Activated naive CD8-positive, alpha-beta T cell treated with anti-CD3 and anti-CD28 coated beads, Interleukin-2, amount 50 U/mL, for 24 hours (primary cell): Measurements from ENCODE around the gene P2RX2.

ENCODE experiments used
- ATAC-seq: fragments of 150-1000 bp; cut with Tn5 transposase; one replicate; pipeline ENCODE4 v1.10.0; 2021
- DNase-seq: peaks from one replicate; pipeline ENCODE4 v3.0.0; 2021
- H3K27ac Mint-ChIP-seq: one replicate; pipeline ENCODE4 v1.8.0; 2021; ENCODE audit warnings: mild to moderate bottlenecking, mixed read lengths
- H3K27me3 Mint-ChIP-seq: one replicate; pipeline ENCODE4 v1.8.0; 2021; ENCODE audit warnings: mixed read lengths
- H3K36me3 Mint-ChIP-seq: one replicate; pipeline ENCODE4 v1.8.0; 2021; ENCODE audit warnings: low read depth, mixed read lengths
- H3K4me1 Mint-ChIP-seq: one replicate; pipeline ENCODE4 v1.8.0; 2021; ENCODE audit warnings: mixed read lengths
- H3K4me3 Mint-ChIP-seq: one replicate; pipeline ENCODE4 v1.8.0; 2021; ENCODE audit warnings: mild to moderate bottlenecking, moderate library complexity, mixed read lengths
- H3K9me3 Mint-ChIP-seq: one replicate; pipeline ENCODE4 v1.8.0; 2021; ENCODE audit warnings: mixed read lengths

Gene P2RX2

GRCh38 chr12:132618683-132619043 is at the start of gene P2RX2:
Gene P2RX2, plus strand, starts transcription at chr12:132618776. Its CDS starts 41 bp downstream, at chr12:132618817.
- peaks cover 8% of the 10 kb centered on the region for H3K9me3 Mint-ChIP-seq

GRCh38 chr12:132568826-132569480 is 49.6 kb upstream of the P2RX2 start:
- ATAC-seq (no peak), DNase-seq (no peak)
- no peaks in the 10 kb centered on the region for H3K9me3 Mint-ChIP-seq
- H3K27me3 Mint-ChIP-seq, result no peaks in the 10 kb centered on the region
- no peak overlapping the region for H3K4me3 Mint-ChIP-seq
- H3K36me3 Mint-ChIP-seq, result peaks cover 2% of the 10 kb centered on the region
- no peaks in the 10 kb centered on the region for H3K4me1 Mint-ChIP-seq
- H3K27ac Mint-ChIP-seq, result no peak overlapping the region

More at GRCh38 chr12:132618683-132619043, at the start of gene P2RX2:
- Mint-ChIP-seq H3K27me3 (peaks cover 39% of the 10 kb centered on the region), H3K27ac (no peak within 1 kb of the TSS), H3K36me3 (peaks cover 7% of the 10 kb centered on the region), H3K4me3 (no peak within 1 kb of the TSS), H3K4me1 (peaks cover 7% of the 10 kb centered on the region)
- DNase-seq, result no peak
- ATAC-seq, result no peak

- no peak for ATAC-seq
- no peaks in the 10 kb centered on the region for H3K4me1 Mint-ChIP-seq
- DNase-seq, result no peak
Measured at GRCh38 chr12:132569856-132570480, 48.6 kb upstream of the P2RX2 start.

DNA sequence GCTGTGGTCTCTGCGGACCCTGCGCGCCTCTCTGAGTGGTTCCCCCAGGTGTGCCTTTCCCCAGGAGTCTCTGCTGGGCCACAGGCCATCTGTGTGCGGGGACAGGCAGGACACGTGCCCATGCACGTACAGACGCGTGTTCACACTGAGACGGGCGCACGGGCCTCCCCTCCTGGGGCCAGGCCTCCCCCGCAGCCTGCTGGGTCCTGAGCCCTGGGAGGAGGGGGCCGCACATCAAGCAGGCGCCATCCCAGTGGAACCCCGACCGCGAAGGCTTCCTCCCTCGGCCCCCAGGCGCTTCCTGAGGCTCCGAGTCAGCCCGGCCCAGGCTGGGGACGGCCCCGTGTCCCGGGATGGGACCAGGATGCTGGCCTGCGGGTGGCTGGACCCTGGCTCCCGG is 47.9 kb upstream of the P2RX2 start:
- Mint-ChIP-seq H3K36me3 (peaks cover 2% of the 10 kb centered on the region), H3K27me3 (no peaks in the 10 kb centered on the region)
- no peak for DNase-seq

More at GRCh38 chr12:132569856-132570480, 48.6 kb upstream of the P2RX2 start:
- H3K4me3 Mint-ChIP-seq, result no peak overlapping the region
- no peaks in the 10 kb centered on the region for H3K27me3 Mint-ChIP-seq
- H3K27ac Mint-ChIP-seq, result no peak overlapping the region
- H3K36me3 Mint-ChIP-seq, result peaks cover 2% of the 10 kb centered on the region
- no peaks in the 10 kb centered on the region for H3K9me3 Mint-ChIP-seq

DNA sequence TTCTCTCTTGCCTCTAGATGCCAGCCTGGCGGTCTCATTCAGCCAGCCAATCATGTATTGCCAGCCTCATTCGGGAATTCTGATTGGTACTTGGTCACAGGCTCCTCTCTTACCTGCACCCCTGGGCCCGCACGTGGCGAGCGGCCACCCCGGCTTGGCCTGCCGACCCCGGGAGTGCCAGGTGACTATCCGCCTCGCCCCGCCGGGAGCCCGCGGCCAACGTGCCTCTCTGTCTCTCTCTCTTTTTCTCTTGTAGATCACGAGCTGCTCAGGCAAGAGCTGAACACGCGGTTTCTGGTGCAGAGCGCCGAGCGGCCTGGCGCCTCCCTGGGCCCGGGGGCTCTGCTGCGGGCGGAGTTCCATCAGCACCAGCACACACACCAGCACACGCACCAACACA is 47.5 kb upstream of the P2RX2 start:
- peaks cover 2% of the 10 kb centered on the region for H3K36me3 Mint-ChIP-seq
- DNase-seq, result no peak
- no peak overlapping the region for H3K4me3 Mint-ChIP-seq
- no peak for ATAC-seq
- H3K9me3 Mint-ChIP-seq, result no peaks in the 10 kb centered on the region
- H3K4me1 Mint-ChIP-seq, result no peaks in the 10 kb centered on the region
- no peak overlapping the region for H3K27ac Mint-ChIP-seq
- no peaks in the 10 kb centered on the region for H3K27me3 Mint-ChIP-seq

More for the DNA sequence above, 47.9 kb upstream of the P2RX2 start:
- no peak overlapping the region for H3K4me3 Mint-ChIP-seq
- no peaks in the 10 kb centered on the region for H3K4me1 Mint-ChIP-seq
- no peak for ATAC-seq
- no peak overlapping the region for H3K27ac Mint-ChIP-seq
- no peaks in the 10 kb centered on the region for H3K9me3 Mint-ChIP-seq

GRCh38 chr12:132571598-132571997 is 47.0 kb upstream of the P2RX2 start:
- no peak for ATAC-seq
- no peaks in the 10 kb centered on the region for H3K4me1 Mint-ChIP-seq
- no peak overlapping the region for H3K27ac Mint-ChIP-seq
- H3K4me3 Mint-ChIP-seq, result no peak overlapping the region
- H3K27me3 Mint-ChIP-seq, result no peaks in the 10 kb centered on the region
- H3K36me3 Mint-ChIP-seq, result peaks cover 2% of the 10 kb centered on the region
- no peaks in the 10 kb centered on the region for H3K9me3 Mint-ChIP-seq
- no peak for DNase-seq

- DNase-seq (no peak), ATAC-seq (no peak)
- Mint-ChIP-seq H3K9me3 (no peaks in the 10 kb centered on the region), H3K36me3 (peaks cover 2% of the 10 kb centered on the region), H3K27ac (no peak overlapping the region), H3K27me3 (no peaks in the 10 kb centered on the region), H3K4me3 (no peak overlapping the region), H3K4me1 (no peaks in the 10 kb centered on the region)
Measured at GRCh38 chr12:132572106-132572505, 46.5 kb upstream of the P2RX2 start.

DNA sequence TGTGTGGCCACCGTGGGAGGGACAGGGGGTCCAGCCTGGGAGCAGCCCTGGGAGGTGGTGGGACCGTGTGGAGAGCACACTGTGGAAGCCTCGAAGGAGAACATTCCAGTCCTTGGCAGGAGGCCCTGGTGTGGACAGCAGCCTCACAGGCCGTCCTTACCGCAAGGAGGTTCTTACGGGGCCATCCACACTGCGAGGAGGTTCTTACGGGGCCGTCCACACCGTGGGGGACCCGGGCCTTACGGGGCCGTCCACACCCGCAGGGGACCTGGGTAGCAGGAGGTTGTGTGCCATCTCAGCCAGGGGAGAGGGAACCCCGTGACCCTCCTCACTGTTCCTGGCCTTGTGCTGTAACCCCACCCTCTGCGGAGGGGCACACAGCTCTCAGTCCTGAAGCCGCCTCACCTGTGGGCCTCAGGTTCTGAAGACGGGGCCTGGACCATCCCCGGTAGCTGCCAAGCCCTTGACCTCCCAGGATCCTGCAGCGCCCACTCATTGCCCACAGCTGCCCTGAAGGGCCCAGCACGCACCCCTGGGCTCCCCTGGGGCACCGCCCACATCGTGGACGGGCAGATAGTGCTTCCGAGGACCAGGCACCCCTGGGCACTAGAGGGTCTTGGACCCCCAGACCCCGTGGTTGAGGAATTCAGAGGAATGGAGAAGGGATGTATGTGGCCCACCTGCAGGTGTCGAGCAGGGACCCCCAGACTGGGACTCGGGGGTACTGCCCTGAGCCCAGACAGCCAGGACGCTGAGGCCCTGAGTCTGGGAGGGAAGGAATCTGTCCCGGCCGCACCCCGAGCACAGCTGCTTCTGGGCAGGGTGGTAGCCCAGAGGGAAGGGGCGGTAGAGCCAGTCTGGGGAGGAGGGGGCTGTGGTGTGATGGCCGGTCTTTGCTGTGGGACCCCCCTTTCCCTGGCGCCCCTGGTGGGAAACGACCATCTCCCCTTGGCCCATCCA is 45.5 kb upstream of the P2RX2 start:
- no peaks in the 10 kb centered on the region for H3K27me3 Mint-ChIP-seq
- no peak for DNase-seq
- H3K4me3 Mint-ChIP-seq, result no peak overlapping the region
- peaks cover 2% of the 10 kb centered on the region for H3K36me3 Mint-ChIP-seq
- H3K9me3 Mint-ChIP-seq, result no peaks in the 10 kb centered on the region
- no peak overlapping the region for H3K27ac Mint-ChIP-seq
- ATAC-seq, result no peak
- H3K4me1 Mint-ChIP-seq, result no peaks in the 10 kb centered on the region

DNA sequence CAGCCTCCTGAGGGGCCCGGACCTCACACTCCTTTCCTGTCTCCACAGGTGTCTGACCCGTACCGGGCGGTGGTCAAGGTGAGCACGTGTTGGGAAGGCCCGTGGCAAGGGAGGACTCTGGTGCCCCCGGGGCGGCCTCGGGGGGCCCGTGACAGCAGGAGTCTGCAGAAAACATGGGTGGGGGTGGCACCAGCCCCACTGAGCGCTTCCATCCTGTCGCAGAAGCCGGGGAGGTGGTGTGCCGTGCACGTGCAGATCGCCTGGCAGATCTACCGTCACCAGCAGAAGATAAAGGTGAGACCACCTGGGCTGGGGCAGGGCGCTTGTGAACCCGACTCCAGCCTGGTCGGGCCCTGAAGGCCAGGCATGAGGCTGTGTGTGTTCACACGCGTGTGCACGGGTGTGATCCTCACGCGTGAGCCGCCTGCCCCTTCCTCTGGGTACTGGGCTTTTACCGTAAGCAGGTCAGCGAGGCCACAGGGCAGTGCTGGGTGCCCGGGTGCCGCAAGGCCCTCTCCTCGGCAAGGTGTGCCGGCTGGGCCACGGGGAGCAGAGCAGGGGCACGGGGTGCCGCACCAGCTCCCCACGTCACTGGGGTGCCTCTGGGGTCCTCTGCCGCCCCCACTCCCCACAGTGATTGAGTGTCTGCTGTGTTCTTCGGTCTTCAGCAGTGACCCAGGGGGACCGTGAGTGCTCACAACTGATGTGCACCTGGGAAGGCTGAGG is 44.1 kb upstream of the P2RX2 start:
- ATAC-seq, result no peak
- no peak for DNase-seq
- Mint-ChIP-seq H3K4me3 (no peak overlapping the region), H3K27me3 (no peaks in the 10 kb centered on the region), H3K36me3 (peaks cover 2% of the 10 kb centered on the region), H3K27ac (no peak overlapping the region), H3K9me3 (no peaks in the 10 kb centered on the region), H3K4me1 (no peaks in the 10 kb centered on the region)

DNA sequence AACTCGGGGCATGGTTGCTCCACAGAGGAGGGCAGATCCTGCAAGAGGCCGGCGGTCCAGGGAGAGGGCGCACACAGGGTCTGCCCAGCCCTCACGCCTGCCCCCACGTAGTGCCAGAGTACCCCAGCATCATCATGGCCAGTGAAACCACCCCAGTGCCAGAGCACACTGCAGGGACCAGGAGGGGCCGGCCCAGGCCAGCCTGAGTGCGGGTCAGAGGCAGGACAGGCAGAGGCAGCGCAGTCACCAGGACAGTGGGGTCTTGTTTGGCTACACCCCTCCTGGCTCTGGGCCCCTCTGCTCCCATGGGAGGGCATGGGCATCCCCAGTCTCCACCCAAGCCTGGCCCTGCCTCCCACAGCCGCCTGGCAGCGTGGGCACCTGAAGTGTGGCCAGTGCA is 42.9 kb upstream of the P2RX2 start:
- no peaks in the 10 kb centered on the region for H3K27me3 Mint-ChIP-seq
- no peak overlapping the region for H3K4me3 Mint-ChIP-seq
- ATAC-seq, result no peak
- H3K9me3 Mint-ChIP-seq, result no peaks in the 10 kb centered on the region
- peaks cover 2% of the 10 kb centered on the region for H3K36me3 Mint-ChIP-seq
- H3K27ac Mint-ChIP-seq, result no peak overlapping the region
- no peaks in the 10 kb centered on the region for H3K4me1 Mint-ChIP-seq
- DNase-seq, result no peak

GRCh38 chr12:132576701-132577100 is 41.9 kb upstream of the P2RX2 start:
- no peaks in the 10 kb centered on the region for H3K36me3 Mint-ChIP-seq
- H3K4me1 Mint-ChIP-seq, result no peaks in the 10 kb centered on the region
- H3K9me3 Mint-ChIP-seq, result no peaks in the 10 kb centered on the region
- no peaks in the 10 kb centered on the region for H3K27me3 Mint-ChIP-seq
- no peak for DNase-seq
- no peak overlapping the region for H3K4me3 Mint-ChIP-seq
- no peak overlapping the region for H3K27ac Mint-ChIP-seq
- ATAC-seq, result no peak

- DNase-seq, result no peak
Measured at GRCh38 chr12:132577191-132577920, 41.2 kb upstream of the P2RX2 start.

DNA sequence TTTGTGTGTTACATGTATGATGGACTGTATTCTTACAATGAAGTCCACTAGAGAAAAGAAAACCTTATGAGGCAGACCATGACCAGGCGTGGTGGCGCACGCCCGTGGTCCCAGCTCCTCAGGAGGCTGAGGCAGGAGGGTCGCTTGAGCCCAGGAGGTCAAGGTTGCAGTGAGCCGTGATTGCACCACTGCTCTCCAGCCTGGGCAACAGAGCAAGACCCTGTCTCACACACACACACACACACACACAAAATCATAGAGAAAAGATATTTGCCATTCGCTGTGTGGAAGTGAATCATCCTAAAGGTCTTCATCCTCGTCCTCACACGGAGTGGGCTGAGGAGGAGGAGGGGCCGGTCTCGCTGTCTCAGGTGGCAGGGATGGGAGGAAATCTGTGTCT is 40.5 kb upstream of the P2RX2 start:
- no peak for ATAC-seq
- Mint-ChIP-seq H3K27ac (no peak overlapping the region), H3K4me1 (no peaks in the 10 kb centered on the region), H3K9me3 (no peaks in the 10 kb centered on the region), H3K36me3 (no peaks in the 10 kb centered on the region), H3K4me3 (no peak overlapping the region), H3K27me3 (no peaks in the 10 kb centered on the region)
- no peak for DNase-seq

More at GRCh38 chr12:132577191-132577920, 41.2 kb upstream of the P2RX2 start:
- Mint-ChIP-seq H3K9me3 (no peaks in the 10 kb centered on the region), H3K27ac (no peak overlapping the region), H3K4me1 (no peaks in the 10 kb centered on the region), H3K36me3 (no peaks in the 10 kb centered on the region), H3K27me3 (no peaks in the 10 kb centered on the region), H3K4me3 (no peak overlapping the region)
- ATAC-seq, result no peak

DNA sequence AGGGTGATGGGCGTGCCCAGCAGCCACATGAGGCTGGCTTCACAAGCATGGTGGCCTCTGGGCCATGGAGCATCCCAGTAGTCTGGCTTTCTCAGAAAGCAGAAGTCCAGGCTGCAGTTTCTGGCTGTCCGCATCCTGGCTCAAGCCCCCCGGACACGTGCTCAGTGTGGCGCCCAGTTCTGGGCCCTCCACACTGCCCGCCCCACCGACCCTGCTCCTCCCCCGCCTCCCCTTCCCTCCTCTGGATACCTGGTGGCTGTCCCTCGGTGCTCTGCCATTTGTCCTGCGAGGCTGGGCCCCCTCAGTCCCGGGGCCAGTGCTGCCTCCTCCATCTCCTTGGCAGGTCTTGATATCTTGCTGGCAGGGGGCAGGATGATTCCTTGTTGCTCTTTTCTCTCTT is 39.8 kb upstream of the P2RX2 start:
- no peak overlapping the region for H3K27ac Mint-ChIP-seq

More for the DNA sequence above, 39.8 kb upstream of the P2RX2 start:
- ATAC-seq, result no peak
- H3K4me3 Mint-ChIP-seq, result no peak overlapping the region
- no peaks in the 10 kb centered on the region for H3K4me1 Mint-ChIP-seq
- no peaks in the 10 kb centered on the region for H3K27me3 Mint-ChIP-seq
- H3K9me3 Mint-ChIP-seq, result no peaks in the 10 kb centered on the region
- H3K36me3 Mint-ChIP-seq, result peaks cover 2% of the 10 kb centered on the region
- DNase-seq, result no peak
